GM19351 (cell line): Measurements from ENCODE around the gene PROK1.
"Not testable (repeated sequence)": the region's sequence is repeated elsewhere in the genome, so short reads cannot be mapped to it uniquely, and the experiment has no call there.

Source experiments
- ATAC-seq: cut with Tn5 transposase; IDR thresholded peaks from one replicate; pipeline ENCODE4 v1.9.1; 2021; ENCODE audit warnings: mild to moderate bottlenecking, moderate library complexity; ENCODE audit not compliant: unreplicated experiment

The PROK1 gene

GRCh38 chr1:110450929-110451328 lies at the start of gene PROK1:
Gene PROK1, plus strand, starts transcription at chr1:110451149. Its CDS starts 68 bp downstream, at chr1:110451217.
- ATAC-seq, result no peak

- ATAC-seq, result no peak
These were observed 47.1 kb upstream of the PROK1 start for GRCh38 chr1:110403805-110404204.

- no peak for ATAC-seq
These were observed 46.5 kb upstream of the PROK1 start for GRCh38 chr1:110404401-110404800.

- not testable (repeated sequence) for ATAC-seq
These were observed 44.5 kb upstream of the PROK1 start for GRCh38 chr1:110406407-110406806.

- peak; percentile 94 for ATAC-seq
These were observed 43.4 kb upstream of the PROK1 start, which contains the start of gene LAMTOR5 for GRCh38 chr1:110407260-110408210. Gene LAMTOR5, minus strand, starts transcription at chr1:110407694. Its CDS starts 74 bp downstream, at chr1:110407620.

- no peak for ATAC-seq
These were observed 42.5 kb upstream of the PROK1 start for GRCh38 chr1:110408488-110408887.

- no peak for ATAC-seq
These were observed 41.6 kb upstream of the PROK1 start for GRCh38 chr1:110409316-110409715.

- no peak for ATAC-seq
These were observed 39.7 kb upstream of the PROK1 start for GRCh38 chr1:110411173-110411735.

GRCh38 chr1:110412576-110412975 lies 38.4 kb upstream of the PROK1 start:
- no peak for ATAC-seq

GRCh38 chr1:110413045-110413444 lies 37.9 kb upstream of the PROK1 start:
- ATAC-seq, result not testable (repeated sequence)

GRCh38 chr1:110418729-110419128 lies 32.2 kb upstream of the PROK1 start:
- ATAC-seq, result no peak

- no peak for ATAC-seq
These were observed 30.8 kb upstream of the PROK1 start for GRCh38 chr1:110420023-110420662.

GRCh38 chr1:110420874-110421793 lies 29.8 kb upstream of the PROK1 start:
- no peak for ATAC-seq

- no peak for ATAC-seq
These were observed 26.0 kb upstream of the PROK1 start for GRCh38 chr1:110424699-110425611.

- ATAC-seq, result no peak
These were observed 25.3 kb upstream of the PROK1 start for GRCh38 chr1:110425612-110426152.

- ATAC-seq, result no peak
These were observed 24.1 kb upstream of the PROK1 start for GRCh38 chr1:110426854-110427253.

GRCh38 chr1:110428946-110429345 lies 22.0 kb upstream of the PROK1 start:
- ATAC-seq, result no peak

GRCh38 chr1:110430366-110430765 lies 20.6 kb upstream of the PROK1 start:
- no peak for ATAC-seq

GRCh38 chr1:110430901-110431300 lies 20.0 kb upstream of the PROK1 start:
- no peak for ATAC-seq
